AG10803 (cell line): ENCODE measurements around the gene LSM2.

ENCODE experiments used
- DNase-seq: peaks from one replicate; pipeline ENCODE4 v3.0.0; 2010; ENCODE audit warnings: low read depth
- H3K4me3 ChIP-seq: 2 replicates; pipeline ENCODE4 v1.5.1; 2011; ENCODE audit warnings: mild to moderate bottlenecking, low read length, control low read depth
- TF ChIP-seq, protein P1 (sequence below): conservative IDR thresholded peaks from 2 replicates; pipeline ENCODE4 v1.5.1; 2011; ENCODE audit warnings: mild to moderate bottlenecking, low read length, control low read depth, inconsistent platforms

The LSM2 gene

GRCh38 chr6:31775633-31776484 lies 30.9 kb downstream of the LSM2 start:
- H3K4me3 ChIP-seq, result no peak overlapping the region
- no peak for DNase-seq

GRCh38 chr6:31775184-31775583 lies 31.6 kb downstream of the LSM2 start:
- DNase-seq, result no peak
- H3K4me3 ChIP-seq, result no peak overlapping the region
- TF ChIP-seq, protein P1, sequence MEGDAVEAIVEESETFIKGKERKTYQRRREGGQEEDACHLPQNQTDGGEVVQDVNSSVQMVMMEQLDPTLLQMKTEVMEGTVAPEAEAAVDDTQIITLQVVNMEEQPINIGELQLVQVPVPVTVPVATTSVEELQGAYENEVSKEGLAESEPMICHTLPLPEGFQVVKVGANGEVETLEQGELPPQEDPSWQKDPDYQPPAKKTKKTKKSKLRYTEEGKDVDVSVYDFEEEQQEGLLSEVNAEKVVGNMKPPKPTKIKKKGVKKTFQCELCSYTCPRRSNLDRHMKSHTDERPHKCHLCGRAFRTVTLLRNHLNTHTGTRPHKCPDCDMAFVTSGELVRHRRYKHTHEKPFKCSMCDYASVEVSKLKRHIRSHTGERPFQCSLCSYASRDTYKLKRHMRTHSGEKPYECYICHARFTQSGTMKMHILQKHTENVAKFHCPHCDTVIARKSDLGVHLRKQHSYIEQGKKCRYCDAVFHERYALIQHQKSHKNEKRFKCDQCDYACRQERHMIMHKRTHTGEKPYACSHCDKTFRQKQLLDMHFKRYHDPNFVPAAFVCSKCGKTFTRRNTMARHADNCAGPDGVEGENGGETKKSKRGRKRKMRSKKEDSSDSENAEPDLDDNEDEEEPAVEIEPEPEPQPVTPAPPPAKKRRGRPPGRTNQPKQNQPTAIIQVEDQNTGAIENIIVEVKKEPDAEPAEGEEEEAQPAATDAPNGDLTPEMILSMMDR, result no peak

More at GRCh38 chr6:31775633-31776484, 30.9 kb downstream of the LSM2 start:
- TF ChIP-seq, protein P1, result no peak

GRCh38 chr6:31771992-31772358 lies 34.8 kb downstream of the LSM2 start:
- TF ChIP-seq, protein P1, result no peak
- DNase-seq, result no peak
- H3K4me3 ChIP-seq, result no peak overlapping the region

- H3K4me3 ChIP-seq, result no peak overlapping the region
- no peak for DNase-seq
- TF ChIP-seq, protein P1, result no peak
These were observed 35.9 kb downstream of the LSM2 start for GRCh38 chr6:31770860-31771259.

DNA sequence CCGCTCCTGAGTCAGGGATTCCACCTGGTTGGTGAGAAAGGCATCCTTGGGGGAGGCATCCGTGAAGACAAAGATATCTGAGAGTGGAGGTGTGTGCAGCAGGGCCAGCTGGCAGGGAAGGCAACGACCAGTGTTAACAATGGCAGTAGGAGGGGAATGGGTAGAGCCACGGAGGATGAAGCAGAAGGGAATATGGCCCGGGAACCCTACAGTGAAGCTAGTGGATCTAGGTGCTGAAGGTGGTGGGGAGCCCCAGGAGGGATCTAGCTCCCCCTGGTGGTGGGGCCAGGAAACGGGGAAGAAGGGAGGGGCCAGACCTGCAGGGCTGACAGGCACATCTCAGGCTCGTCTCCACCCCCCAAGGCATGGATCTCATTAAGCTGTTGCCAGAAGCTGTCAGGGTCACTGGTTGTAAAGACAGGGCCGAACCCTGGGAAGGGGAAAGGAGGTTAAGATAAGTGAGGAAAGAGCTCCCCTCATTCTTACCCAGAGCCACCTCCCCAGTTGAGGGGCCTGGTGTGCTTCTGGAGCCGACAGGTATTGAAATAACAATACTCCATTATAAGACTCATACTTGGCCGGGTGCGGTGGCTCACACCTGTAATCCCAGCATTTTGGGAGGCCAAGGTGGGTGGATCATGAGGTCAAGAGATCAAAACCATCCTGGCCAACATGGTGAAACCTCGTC lies 36.9 kb downstream of the LSM2 start:
- H3K4me3 ChIP-seq, result no peak overlapping the region
- DNase-seq, result peak; percentile 50
- TF ChIP-seq, protein P1, result peak; percentile 82

- DNase-seq, result no peak
- TF ChIP-seq, protein P1, result no peak
- no peak overlapping the region for H3K4me3 ChIP-seq
These were observed 38.2 kb downstream of the LSM2 start for GRCh38 chr6:31768363-31769257.
